Esophagus muscularis mucosa (tissue), 4 donors: ENCODE measurements around the gene PROSER1. TPM values are rescaled to one million over a fixed set of nuclear protein-coding genes. Genes with fewer than 3 reads are reported as not detected.

ENCODE experiments used
- DNase-seq: peaks from one replicate; pipeline ENCODE4 v3.0.0-alpha.2; 2017; ENCODE audit errors: extremely low spot score
- H3K27ac ChIP-seq, 4 donors: fragments of 200-600 bp; sonication (generic); replicated peaks in 1 of 4; 1 replicate in 3 of 4; 2 replicates in 1 of 4; pipeline ENCODE4 v1.5.1; 2016 to 2019; ENCODE audit warnings: mild to moderate bottlenecking in 1 of 4
- H3K27me3 ChIP-seq, 4 donors: fragments of 200-600 bp; sonication (generic); one replicate each; pipeline versions ENCODE4 v1.5.1 to v1.6.0; 2016 to 2019
- H3K36me3 ChIP-seq, 4 donors: fragments of 200-600 bp; sonication (generic); one replicate each; pipeline ENCODE4 v1.5.1; 2016 to 2019
- H3K4me1 ChIP-seq, 4 donors: fragments of 200-600 bp; sonication (generic); one replicate each; pipeline ENCODE4 v1.5.1; 2016 to 2019
- H3K4me3 ChIP-seq, 4 donors: fragments of 200-600 bp; sonication (generic); 1 replicate in 2 of 4; 2 replicates in 2 of 4; pipeline ENCODE4 v1.5.1; 2016 to 2019; ENCODE audit warnings: mild to moderate bottlenecking in 4 of 4, moderate library complexity in 1 of 4
- H3K9me3 ChIP-seq, 4 donors: fragments of 200-600 bp; sonication (generic); 1 replicate in 3 of 4; 2 replicates in 1 of 4; pipeline ENCODE4 v1.5.1; 2016 to 2019
- CTCF ChIP-seq, 3 experiments: fragments of 200-600 bp in 2 of 3; fragments of 450-650 bp in 1 of 3; sonication (generic) in 2 of 3; IDR thresholded peaks; one replicate each; pipeline ENCODE4 v1.5.1; 2017 to 2019; ENCODE audit warnings: antibody characterized with exemption in 3 of 3, mild to moderate bottlenecking in 2 of 3, moderate library complexity in 1 of 3
- EP300 ChIP-seq: sonication (generic); formaldehyde crosslinking; IDR thresholded peaks from one replicate; pipeline ENCODE4 v1.6.1; 2017; ENCODE audit warnings: antibody characterized with exemption
- POLR2A ChIP-seq: fragments of 450-650 bp; IDR thresholded peaks from one replicate; pipeline ENCODE4 v1.6.1; 2017; ENCODE audit warnings: antibody characterized with exemption, moderate library complexity, mild to moderate bottlenecking, low read depth
- POLR2AphosphoS5 ChIP-seq, 2 donors: sonication (generic); formaldehyde crosslinking; IDR thresholded peaks; one replicate each; pipeline ENCODE4 v1.6.1; 2017; ENCODE audit warnings: antibody characterized with exemption in 2 of 2
- intact Hi-C: fragments of 100-400 bp; cut with DNase I; formaldehyde crosslinking; loops from one replicate; pipeline ENCODE4 v1.15.1; 2023
- total RNA-seq, 4 donors: library from RNA; depleted of rRNA; stranded (reverse); fragments of >200 nt; gene quantifications; one replicate each; pipeline versions ENCODE4 v1.1.0 to v1.2.1, GENCODE V29; 2016

The PROSER1 gene
- total RNA-seq, 4 donors from 2014 or later: 9.1 to 16.9 (median 10.5) TPM

GRCh38 chr13:38960175-38960574 is 77.7 kb downstream of the PROSER1 start:
- Histone ChIP-seq H3K27me3 (no peaks in the 10 kb centered on the region), H3K4me1 (no peaks in the 10 kb centered on the region), H3K9me3 (no peaks in the 10 kb centered on the region), H3K36me3 (no peaks in the 10 kb centered on the region), H3K4me3 (no peak overlapping the region), H3K27ac (no peak overlapping the region)
- DNase-seq: no peak
- intact Hi-C loops: no loop called here
- TF ChIP-seq POLR2A (no peak), CTCF (IDR thresholded peaks at IDR 0.05) (no peak), EP300 (no peak), POLR2AphosphoS5 (IDR thresholded peaks at IDR 0.05) (no peak)

Other genes with a start within 250 kb of the PROSER1 start
- not detected for gene STOML3, start 47.3 kb downstream of the PROSER1 start, total RNA-seq
- gene NHLRC3, start 367 bp upstream of the PROSER1 start, total RNA-seq: 10 to 100 TPM in 2 of 4 donors, 1 to 10 TPM in 2; 9.3 to 12.0 (median 10.2) TPM